ENCODE data around the gene MRPL45.

- TF ChIP-seq CTCF (IDR thresholded peaks at IDR 0.05; ENCODE audit: low read depth, low read length), result no peak
- TF ChIP-seq EZH2phosphoT487 (IDR thresholded peaks at IDR 0.05; ENCODE audit: low read depth), result no peak
Observed at GRCh38 chr17:38325221-38325851, 28.4 kb downstream of the MRPL45 start.

All from OCI-LY3 (cell line).